HEK293 (cell line): Measurements from ENCODE around the gene THOP1.

Experiments
- CTCF ChIA-PET: fragments of 350-600 bp; formaldehyde crosslinking; extraction: SDS; loops from one replicate; lab custom pipeline; 2021; ENCODE audit warnings: antibody characterized with exemption; lab: Yijun Ruan, JAX
- POLR2A ChIA-PET: fragments of 300-600 bp; formaldehyde crosslinking; extraction: SDS; loops from one replicate; lab custom pipeline; 2020; ENCODE audit warnings: antibody characterized with exemption, inconsistent platforms; lab: Yijun Ruan, JAX
- H3K27ac ChIP-seq: fragments of 200-500 bp; sonication (Bioruptor generic); 2 replicates; pipeline ENCODE4 v1.5.1; 2014; ENCODE audit warnings: low read depth, low read length, control low read depth, inconsistent platforms; ENCODE audit errors: extremely low read depth
- H3K36me3 ChIP-seq, 2 experiments: fragments of 200-500 bp in 1 of 2; sonication (Bioruptor generic) in 1 of 2; 1 replicate in 1 of 2; 2 replicates in 1 of 2; pipeline ENCODE4 v1.5.1; 2014 to 2017; ENCODE audit warnings: inconsistent platforms in 2 of 2, low read length in 2 of 2; ENCODE audit not compliant: control insufficient read depth in 2 of 2, insufficient read depth in 1 of 2
- H3K4me1 ChIP-seq: fragments of 200-500 bp; sonication (Bioruptor generic); 2 replicates; pipeline ENCODE4 v1.5.1; 2014; ENCODE audit warnings: mild to moderate bottlenecking, low read length, inconsistent platforms; ENCODE audit not compliant: control insufficient read depth, insufficient read depth
- H3K4me3 ChIP-seq: 2 replicates; pipeline ENCODE4 v1.5.1; 2011; ENCODE audit warnings: low read depth, mild to moderate bottlenecking, control low read depth, low read length, moderate library complexity
- H3K9me3 ChIP-seq: fragments of 200-500 bp; sonication (Bioruptor generic); 2 replicates; pipeline ENCODE4 v1.5.1; 2014; ENCODE audit warnings: low read depth, low read length, inconsistent platforms; ENCODE audit not compliant: control insufficient read depth, insufficient read depth
- GFI1B ChIP-seq: fragments of 450-650 bp; formaldehyde crosslinking; IDR thresholded peaks from 2 replicates; pipeline ENCODE4 v1.5.1; 2016; ENCODE audit warnings: missing biosample characterization, missing genetic modification characterization
- HOXD13 ChIP-seq: sonication (generic); formaldehyde crosslinking; IDR thresholded peaks from 2 replicates; pipeline ENCODE4 v1.8.0; 2022; ENCODE audit warnings: missing genetic modification reagents, borderline replicate concordance
- KLF10 ChIP-seq: fragments of 450-650 bp; IDR thresholded peaks from 2 replicates; pipeline ENCODE4 v1.5.1; 2018; ENCODE audit warnings: missing biosample characterization, mild to moderate bottlenecking, missing genetic modification characterization
- KLF8 ChIP-seq: fragments of 450-650 bp; formaldehyde crosslinking; IDR thresholded peaks from 2 replicates; pipeline ENCODE4 v1.5.1; 2016; ENCODE audit warnings: missing biosample characterization, missing genetic modification characterization
- SP7 ChIP-seq: fragments of 450-650 bp; formaldehyde crosslinking; IDR thresholded peaks from 2 replicates; pipeline ENCODE4 v1.5.1; 2016; ENCODE audit warnings: missing biosample characterization, missing genetic modification characterization
- TRIM28 ChIP-seq: IDR thresholded peaks from 2 replicates; pipeline ENCODE4 v1.6.1; 2011; ENCODE audit warnings: low read length, control low read depth, borderline replicate concordance
- ZBTB17 ChIP-seq: fragments of 450-650 bp; formaldehyde crosslinking; IDR thresholded peaks from 2 replicates; pipeline ENCODE4 v1.5.1; 2016; ENCODE audit warnings: missing biosample characterization, missing genetic modification characterization
- ZBTB20 ChIP-seq: fragments of 450-650 bp; formaldehyde crosslinking; IDR thresholded peaks from 2 replicates; pipeline ENCODE4 v1.5.1; 2016; ENCODE audit warnings: missing biosample characterization, missing genetic modification characterization
- ZBTB7A ChIP-seq: fragments of 450-650 bp; formaldehyde crosslinking; IDR thresholded peaks from 2 replicates; pipeline ENCODE4 v1.5.1; 2016; ENCODE audit warnings: low read depth, missing biosample characterization, missing genetic modification characterization
- ZBTB8A ChIP-seq: fragments of 450-650 bp; formaldehyde crosslinking; IDR thresholded peaks from 2 replicates; pipeline ENCODE4 v1.5.1; 2016; ENCODE audit warnings: missing biosample characterization, missing genetic modification characterization
- ZFHX2 ChIP-seq: fragments of 450-650 bp; formaldehyde crosslinking; conservative IDR thresholded peaks from 2 replicates; pipeline ENCODE4 v1.5.1; 2016; ENCODE audit warnings: missing biosample characterization, missing genetic modification characterization
- ZNF157 ChIP-seq: fragments of 450-650 bp; formaldehyde crosslinking; IDR thresholded peaks from 2 replicates; pipeline ENCODE4 v1.5.1; 2016; ENCODE audit warnings: missing biosample characterization, missing genetic modification characterization
- ZNF16 ChIP-seq: fragments of 450-650 bp; formaldehyde crosslinking; IDR thresholded peaks from 2 replicates; pipeline ENCODE4 v1.5.1; 2016; ENCODE audit warnings: low read depth, missing biosample characterization, missing genetic modification characterization
- ZNF175 ChIP-seq: fragments of 450-650 bp; formaldehyde crosslinking; IDR thresholded peaks from 2 replicates; pipeline ENCODE4 v1.5.1; 2016; ENCODE audit warnings: missing biosample characterization, missing genetic modification characterization
- ZNF19 ChIP-seq: fragments of 450-650 bp; formaldehyde crosslinking; IDR thresholded peaks from 2 replicates; pipeline ENCODE4; 2016; ENCODE audit warnings: missing biosample characterization, missing genetic modification characterization, low read depth
- ZNF202 ChIP-seq: fragments of 450-650 bp; formaldehyde crosslinking; IDR thresholded peaks from 2 replicates; pipeline ENCODE4 v1.5.1; 2016; ENCODE audit warnings: missing biosample characterization, missing genetic modification characterization, borderline replicate concordance
- ZNF223 ChIP-seq: fragments of 450-650 bp; formaldehyde crosslinking; IDR thresholded peaks from 2 replicates; pipeline ENCODE4 v1.5.1; 2016; ENCODE audit warnings: missing biosample characterization, missing genetic modification characterization
- ZNF239 ChIP-seq: fragments of 450-650 bp; formaldehyde crosslinking; IDR thresholded peaks from 2 replicates; pipeline ENCODE4 v1.5.1; 2016; ENCODE audit warnings: missing biosample characterization, missing genetic modification characterization
- ZNF549 ChIP-seq: fragments of 450-650 bp; IDR thresholded peaks from 2 replicates; pipeline ENCODE4 v1.5.1; 2018; ENCODE audit warnings: missing biosample characterization, missing genetic modification characterization, mild to moderate bottlenecking, inconsistent platforms, moderate library complexity
- ZNF571 ChIP-seq: fragments of 450-650 bp; formaldehyde crosslinking; IDR thresholded peaks from 2 replicates; pipeline ENCODE4 v1.5.0; 2017; ENCODE audit warnings: missing biosample characterization, missing genetic modification characterization
- ZNF621 ChIP-seq: fragments of 450-650 bp; formaldehyde crosslinking; IDR thresholded peaks from 2 replicates; pipeline ENCODE4 v1.5.1; 2017; ENCODE audit warnings: missing biosample characterization, missing genetic modification characterization
- ZNF624 ChIP-seq: fragments of 450-650 bp; formaldehyde crosslinking; IDR thresholded peaks from 2 replicates; pipeline ENCODE4 v1.5.1; 2017; ENCODE audit warnings: missing biosample characterization, missing genetic modification characterization
- ZNF658 ChIP-seq: fragments of 450-650 bp; formaldehyde crosslinking; IDR thresholded peaks from 2 replicates; pipeline ENCODE4; 2016; ENCODE audit warnings: missing biosample characterization, missing genetic modification characterization
- ZSCAN16 ChIP-seq: fragments of 450-650 bp; formaldehyde crosslinking; IDR thresholded peaks from 2 replicates; pipeline ENCODE4 v1.5.1; 2016; ENCODE audit warnings: missing biosample characterization, missing genetic modification characterization
- TF ChIP-seq, protein P1 (sequence below): fragments of 450-650 bp; formaldehyde crosslinking; IDR thresholded peaks from 2 replicates; pipeline ENCODE4 v1.5.1; 2017; ENCODE audit warnings: missing biosample characterization, missing genetic modification characterization
- TF ChIP-seq, protein P2 (sequence below): fragments of 450-650 bp; formaldehyde crosslinking; IDR thresholded peaks from 2 replicates; pipeline ENCODE4; 2016; ENCODE audit warnings: missing biosample characterization, missing genetic modification characterization
- TF ChIP-seq, protein P3 (sequence below): IDR thresholded peaks from 2 replicates; pipeline ENCODE4 v1.6.1; 2011; ENCODE audit warnings: mild to moderate bottlenecking, low read depth, low read length, borderline replicate concordance
- TF ChIP-seq, protein P4 (sequence below): fragments of 450-650 bp; formaldehyde crosslinking; IDR thresholded peaks from 2 replicates; pipeline ENCODE4 v1.5.1; 2016; ENCODE audit warnings: missing biosample characterization, missing genetic modification characterization

The THOP1 gene

DNA sequence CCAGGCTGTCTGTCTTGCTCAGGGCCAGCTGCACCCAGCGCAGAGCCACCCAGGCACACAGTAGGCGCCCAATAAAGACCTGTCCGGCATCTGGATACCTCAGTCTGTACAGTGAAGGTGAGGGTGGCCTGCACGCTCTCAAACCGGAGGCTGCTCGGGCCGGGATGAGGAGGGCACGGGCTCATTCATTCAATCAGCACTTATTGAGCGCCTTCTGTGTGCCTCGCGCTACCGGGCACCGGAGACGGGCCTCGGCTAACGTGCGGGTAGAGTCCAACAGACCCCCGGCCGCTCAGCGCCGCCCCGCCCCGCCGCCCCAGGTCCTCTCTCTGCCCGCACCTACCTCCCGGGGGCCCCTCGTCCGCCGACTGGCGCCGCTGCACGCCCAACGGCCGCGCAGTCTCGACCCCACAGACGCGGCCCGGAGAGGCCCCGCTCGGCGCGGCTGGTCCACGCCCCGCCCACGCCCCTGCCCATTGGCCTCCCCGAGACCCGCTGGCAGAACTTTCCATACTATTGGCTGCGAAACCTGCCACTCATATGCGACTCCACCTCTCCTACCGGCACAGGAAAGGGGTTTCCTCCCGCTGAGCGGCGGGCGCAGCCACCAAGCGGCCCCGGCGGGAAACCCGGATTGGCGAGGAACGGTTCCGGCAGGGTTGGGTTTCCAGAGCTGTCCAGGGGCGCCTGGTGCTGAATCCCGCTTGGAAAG, 45.5 kb upstream of the THOP1 start, which contains the start of gene SLC39A3 (continued):
- TF ChIP-seq, protein P1, sequence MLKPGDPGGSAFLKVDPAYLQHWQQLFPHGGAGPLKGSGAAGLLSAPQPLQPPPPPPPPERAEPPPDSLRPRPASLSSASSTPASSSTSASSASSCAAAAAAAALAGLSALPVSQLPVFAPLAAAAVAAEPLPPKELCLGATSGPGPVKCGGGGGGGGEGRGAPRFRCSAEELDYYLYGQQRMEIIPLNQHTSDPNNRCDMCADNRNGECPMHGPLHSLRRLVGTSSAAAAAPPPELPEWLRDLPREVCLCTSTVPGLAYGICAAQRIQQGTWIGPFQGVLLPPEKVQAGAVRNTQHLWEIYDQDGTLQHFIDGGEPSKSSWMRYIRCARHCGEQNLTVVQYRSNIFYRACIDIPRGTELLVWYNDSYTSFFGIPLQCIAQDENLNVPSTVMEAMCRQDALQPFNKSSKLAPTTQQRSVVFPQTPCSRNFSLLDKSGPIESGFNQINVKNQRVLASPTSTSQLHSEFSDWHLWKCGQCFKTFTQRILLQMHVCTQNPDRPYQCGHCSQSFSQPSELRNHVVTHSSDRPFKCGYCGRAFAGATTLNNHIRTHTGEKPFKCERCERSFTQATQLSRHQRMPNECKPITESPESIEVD (tag by site-specific recombination): no peak
- TF ChIP-seq ZNF175 (tag by site-specific recombination): no peak
- TF ChIP-seq ZNF621 (tag by site-specific recombination): no peak
- TF ChIP-seq KLF10: peak; percentile 60; the same call in 1 of the 2 replicates
- TF ChIP-seq ZBTB8A: peak; percentile 56
- TF ChIP-seq, protein P2, sequence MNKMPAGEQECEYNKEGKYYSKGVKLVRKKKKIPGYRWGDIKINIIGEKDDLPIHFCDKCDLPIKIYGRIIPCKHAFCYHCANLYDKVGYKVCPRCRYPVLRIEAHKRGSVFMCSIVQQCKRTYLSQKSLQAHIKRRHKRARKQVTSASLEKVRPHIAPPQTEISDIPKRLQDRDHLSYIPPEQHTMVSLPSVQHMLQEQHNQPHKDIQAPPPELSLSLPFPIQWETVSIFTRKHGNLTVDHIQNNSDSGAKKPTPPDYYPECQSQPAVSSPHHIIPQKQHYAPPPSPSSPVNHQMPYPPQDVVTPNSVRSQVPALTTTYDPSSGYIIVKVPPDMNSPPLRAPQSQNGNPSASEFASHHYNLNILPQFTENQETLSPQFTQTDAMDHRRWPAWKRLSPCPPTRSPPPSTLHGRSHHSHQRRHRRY: no peak
- no peak for TF ChIP-seq ZNF157 (tag by site-specific recombination)
- no peak for TF ChIP-seq ZNF202
- TF ChIP-seq, all 188 proteins: peak for 79

DNA sequence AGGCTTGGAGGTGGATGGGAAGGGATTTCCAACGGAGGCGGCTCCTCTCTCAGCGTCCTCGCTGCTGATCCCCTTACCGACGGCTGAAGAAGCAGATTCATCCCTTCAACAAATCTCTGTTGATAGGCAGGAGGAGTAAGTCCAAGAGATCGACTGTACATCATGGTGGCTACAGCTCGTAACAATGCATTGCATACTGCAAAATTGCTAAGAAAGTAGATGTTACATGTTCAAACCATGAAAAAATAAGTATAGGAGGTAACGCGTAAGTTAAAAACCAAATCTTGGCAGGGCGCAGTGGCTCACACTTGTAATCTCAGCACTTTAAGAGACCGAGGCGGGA, 45.0 kb upstream of the THOP1 start:
- no peak overlapping the region for H3K27ac ChIP-seq
- ChIA-PET POLR2A (interaction anchor here (0.7 to 1.2 kb wide), 3 partner anchors 11 to 443 kb away, joined by 3 to 4 read pairs (median 3); no protein-coding TSS in a partner anchor), CTCF (no interaction called here)
- peaks cover 0 to 22% of the 10 kb centered on the region in 2 experiments; a peak in 2 of 3 replicates for H3K36me3 ChIP-seq
- no peaks in the 10 kb centered on the region for H3K4me1 ChIP-seq
- TF ChIP-seq ZNF223 (tag by site-specific recombination) (no peak), KLF8 (tag by site-specific recombination) (no peak), ZNF549 (tag by site-specific recombination) (no peak), ZBTB17 (tag by site-specific recombination) (no peak)
- no peaks in the 10 kb centered on the region for H3K9me3 ChIP-seq
- H3K4me3 ChIP-seq: no peak overlapping the region

DNA sequence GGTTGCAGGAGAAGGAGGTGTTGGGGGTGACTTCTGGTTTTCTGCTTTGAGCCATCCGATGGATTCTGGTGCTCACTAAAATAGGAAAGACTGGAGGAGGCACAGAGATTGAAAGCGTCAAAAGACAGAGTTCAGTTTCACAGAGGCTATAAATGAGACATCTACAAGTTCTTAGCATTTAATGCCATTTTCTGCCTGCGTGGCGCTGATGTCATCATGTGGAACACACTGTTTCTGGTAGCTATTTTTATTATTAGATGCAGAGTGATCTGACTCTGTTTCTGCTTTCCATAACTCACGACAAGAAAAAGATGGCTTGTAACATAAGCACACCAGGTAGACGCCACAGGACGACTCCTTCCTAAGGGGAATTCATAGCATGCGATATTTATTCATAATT, 42.2 kb upstream of the THOP1 start:
- Histone ChIP-seq H3K9me3 (no peaks in the 10 kb centered on the region), H3K27ac (no peak overlapping the region), H3K4me3 (no peak overlapping the region), H3K36me3 (no peaks in the 10 kb centered on the region), H3K4me1 (no peaks in the 10 kb centered on the region)
- CTCF ChIA-PET: no interaction called here
- POLR2A ChIA-PET: no interaction called here
- TF ChIP-seq ZNF16 (no peak), ZNF621 (tag by site-specific recombination) (no peak), ZNF239 (tag by site-specific recombination) (no peak), TRIM28 (no peak), ZNF658 (tag by site-specific recombination) (no peak), GFI1B (tag by site-specific recombination) (no peak), ZSCAN16 (tag by site-specific recombination) (no peak), ZBTB20 (tag by site-specific recombination) (no peak), HOXD13 (no peak), SP7 (tag by site-specific recombination) (no peak), ZNF19 (tag by site-specific recombination) (no peak), ZFHX2 (no peak), ZBTB7A (tag by site-specific recombination) (no peak), ZNF571 (tag by site-specific recombination) (no peak), ZNF624 (tag by site-specific recombination) (no peak)
- TF ChIP-seq, protein P3, sequence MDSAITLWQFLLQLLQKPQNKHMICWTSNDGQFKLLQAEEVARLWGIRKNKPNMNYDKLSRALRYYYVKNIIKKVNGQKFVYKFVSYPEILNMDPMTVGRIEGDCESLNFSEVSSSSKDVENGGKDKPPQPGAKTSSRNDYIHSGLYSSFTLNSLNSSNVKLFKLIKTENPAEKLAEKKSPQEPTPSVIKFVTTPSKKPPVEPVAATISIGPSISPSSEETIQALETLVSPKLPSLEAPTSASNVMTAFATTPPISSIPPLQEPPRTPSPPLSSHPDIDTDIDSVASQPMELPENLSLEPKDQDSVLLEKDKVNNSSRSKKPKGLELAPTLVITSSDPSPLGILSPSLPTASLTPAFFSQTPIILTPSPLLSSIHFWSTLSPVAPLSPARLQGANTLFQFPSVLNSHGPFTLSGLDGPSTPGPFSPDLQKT: no peak
- TF ChIP-seq, protein P4, sequence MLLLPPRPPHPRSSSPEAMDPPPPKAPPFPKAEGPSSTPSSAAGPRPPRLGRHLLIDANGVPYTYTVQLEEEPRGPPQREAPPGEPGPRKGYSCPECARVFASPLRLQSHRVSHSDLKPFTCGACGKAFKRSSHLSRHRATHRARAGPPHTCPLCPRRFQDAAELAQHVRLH (tag by site-specific recombination): no peak
